SIG-M5 treated with dmso at 0.1 percent for 504 hours (cell line): ENCODE results near the gene PFKFB2.
"Not testable (repeated sequence)": the region's sequence is repeated elsewhere in the genome, so short reads cannot be mapped to it uniquely, and the experiment has no call there.

Source experiments
- DNase-seq: peaks from one replicate; lab custom pipeline; 2025; ENCODE audit not compliant: unreplicated experiment; lab: John Stamatoyannopoulos, UW

PFKFB2 gene

GRCh38 chr1:207036865-207037264 lies 16.2 kb upstream of the PFKFB2 start:
- no peak for DNase-seq

- no peak for DNase-seq
Observed at GRCh38 chr1:207039380-207040180, 13.5 kb upstream of the PFKFB2 start.

DNA sequence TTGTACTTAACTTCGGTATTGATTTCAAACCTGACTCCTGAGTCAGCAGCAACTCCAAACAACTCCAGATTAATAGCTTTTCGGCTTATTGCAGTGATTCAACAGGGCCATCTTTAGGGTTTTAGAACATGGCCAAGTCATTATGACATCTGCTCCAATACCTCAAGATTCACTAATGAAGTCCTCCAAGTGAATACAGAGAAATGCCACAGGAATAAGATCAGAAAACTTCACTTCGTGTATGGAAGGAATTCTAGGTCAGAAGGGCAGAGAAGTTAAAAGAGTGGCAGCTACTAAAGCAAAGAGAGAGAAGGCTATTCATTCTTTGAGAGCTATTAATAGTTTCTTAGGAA lies 12.9 kb upstream of the PFKFB2 start:
- no peak for DNase-seq

GRCh38 chr1:207041397-207041796 lies 11.7 kb upstream of the PFKFB2 start:
- not testable (repeated sequence) for DNase-seq

- no peak for DNase-seq
Observed at GRCh38 chr1:207045453-207045852, 7.6 kb upstream of the PFKFB2 start.

GRCh38 chr1:207047505-207047904 lies 5.6 kb upstream of the PFKFB2 start:
- no peak for DNase-seq

DNA sequence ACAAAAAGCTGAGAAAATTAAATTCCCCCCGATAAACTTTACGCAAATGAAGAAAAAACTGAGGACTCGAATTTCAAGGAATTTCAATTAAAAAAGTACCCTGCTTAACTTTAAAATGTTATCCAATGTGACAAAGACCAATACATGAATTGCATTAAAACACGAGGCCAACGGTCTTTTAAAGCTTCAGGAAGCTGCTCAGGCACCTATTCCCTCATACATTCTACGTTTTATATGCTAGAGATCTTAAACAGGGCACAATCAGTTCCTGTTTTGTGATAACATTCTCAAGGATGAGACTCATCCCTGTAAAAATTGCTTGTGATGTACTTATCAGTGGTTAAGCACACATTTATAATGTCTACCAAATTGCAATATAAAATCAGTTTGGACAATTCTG lies 5.0 kb upstream of the PFKFB2 start:
- DNase-seq, result no peak

DNA sequence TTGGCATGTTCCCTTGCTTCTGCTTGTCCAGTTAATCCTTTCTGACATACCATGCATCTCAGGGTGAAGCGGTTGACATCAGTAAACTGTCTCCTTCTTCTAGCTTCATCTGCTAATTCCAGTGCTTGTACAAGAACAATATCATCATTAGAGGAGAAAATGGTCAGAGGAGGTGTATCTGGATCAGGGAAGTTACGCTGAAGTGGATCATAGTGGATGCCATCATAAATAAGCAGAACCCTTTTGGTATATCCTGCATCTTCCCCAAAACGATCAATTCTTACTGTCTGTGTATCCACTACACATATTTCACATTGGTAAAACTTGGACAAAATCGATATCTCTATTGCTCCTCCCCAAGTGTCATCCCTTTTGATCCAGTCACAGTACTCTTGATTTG lies 4.0 kb upstream of the PFKFB2 start:
- no peak for DNase-seq

GRCh38 chr1:207049514-207049913 lies 3.6 kb upstream of the PFKFB2 start:
- no peak for DNase-seq

DNA sequence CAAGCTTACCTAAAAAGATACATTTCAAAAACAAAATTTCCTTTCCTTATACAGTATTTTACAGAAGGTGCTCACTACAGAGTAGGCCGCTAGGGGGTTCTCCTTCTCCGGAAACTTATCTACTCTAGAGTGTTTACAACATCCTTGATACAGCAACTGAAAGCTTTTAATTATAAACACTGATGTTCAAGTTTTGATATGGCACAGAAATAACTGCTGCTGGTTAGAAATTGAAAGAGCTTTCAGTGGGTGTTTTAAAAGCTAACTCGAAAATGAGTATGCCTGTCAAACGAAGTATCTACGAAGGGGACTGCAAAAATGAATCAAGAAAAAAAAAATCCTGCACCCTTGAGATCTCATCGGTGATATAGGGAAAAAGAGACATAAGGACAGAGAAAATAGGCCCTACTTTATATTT lies 3.1 kb upstream of the PFKFB2 start:
- peak; percentile 79 for DNase-seq

DNA sequence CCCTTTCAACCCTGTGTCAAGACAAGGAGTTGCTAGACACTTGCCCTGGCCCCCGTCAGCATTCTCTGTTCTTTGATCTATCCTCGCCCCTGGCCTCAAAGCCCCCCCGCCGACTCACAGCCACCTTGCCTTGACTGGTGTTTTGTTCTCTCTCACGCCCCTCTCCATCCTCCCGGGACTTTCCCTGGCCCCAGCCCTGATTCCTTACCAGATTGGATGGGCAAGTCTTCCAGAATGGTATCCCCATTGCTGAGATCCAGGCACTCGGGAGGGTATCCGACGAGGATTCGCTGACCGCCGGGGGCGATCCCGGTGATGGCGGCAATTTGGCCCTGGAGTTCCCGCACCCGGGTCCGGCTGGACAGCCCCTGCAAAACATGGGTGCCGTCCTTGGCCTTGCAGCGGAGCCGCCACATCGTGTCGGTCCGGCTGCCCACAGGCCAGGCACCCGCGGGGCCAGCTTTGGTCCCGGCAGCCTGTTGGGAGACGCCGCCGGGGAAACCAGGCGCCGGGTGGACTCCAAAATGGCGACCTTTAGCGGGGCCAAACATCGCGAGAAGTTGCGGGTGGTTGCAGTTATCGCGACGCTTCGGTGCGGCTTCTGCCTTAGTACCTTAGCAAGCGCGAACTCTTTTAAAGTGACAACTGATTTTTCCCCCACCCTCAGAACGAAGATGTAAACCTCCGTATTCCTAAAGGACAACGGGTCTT lies 2.4 kb upstream of the PFKFB2 start:
- DNase-seq, result peak; percentile 17

- DNase-seq, result no peak
Observed at GRCh38 chr1:207051191-207051943, 1.7 kb upstream of the PFKFB2 start, which contains the start of gene YOD1. Gene YOD1, minus strand, starts transcription at chr1:207051208. Its CDS starts 178 bp downstream, at chr1:207051030.

DNA sequence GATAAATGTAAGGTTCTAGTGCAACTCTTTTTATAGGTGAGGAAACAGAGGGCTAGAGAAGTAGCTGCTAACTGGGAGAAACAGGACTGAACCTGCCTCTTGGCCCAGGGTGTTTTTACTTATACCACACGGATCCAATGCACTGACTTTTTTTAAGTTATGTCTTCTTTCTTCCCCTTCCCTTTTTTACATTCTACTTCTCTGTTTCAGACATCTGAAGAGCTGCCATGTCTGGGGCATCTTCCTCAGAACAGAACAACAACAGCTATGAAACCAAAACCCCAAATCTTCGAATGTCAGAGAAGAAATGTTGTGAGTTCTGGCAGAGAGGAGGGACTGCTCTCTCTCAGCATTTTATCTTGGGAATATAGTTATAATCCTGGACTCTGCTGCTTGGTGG lies 1.4 kb downstream of the PFKFB2 start:
- peak; percentile 67 for DNase-seq

- DNase-seq, result no peak
Observed at GRCh38 chr1:207055386-207056001, 2.4 kb downstream of the PFKFB2 start.

DNA sequence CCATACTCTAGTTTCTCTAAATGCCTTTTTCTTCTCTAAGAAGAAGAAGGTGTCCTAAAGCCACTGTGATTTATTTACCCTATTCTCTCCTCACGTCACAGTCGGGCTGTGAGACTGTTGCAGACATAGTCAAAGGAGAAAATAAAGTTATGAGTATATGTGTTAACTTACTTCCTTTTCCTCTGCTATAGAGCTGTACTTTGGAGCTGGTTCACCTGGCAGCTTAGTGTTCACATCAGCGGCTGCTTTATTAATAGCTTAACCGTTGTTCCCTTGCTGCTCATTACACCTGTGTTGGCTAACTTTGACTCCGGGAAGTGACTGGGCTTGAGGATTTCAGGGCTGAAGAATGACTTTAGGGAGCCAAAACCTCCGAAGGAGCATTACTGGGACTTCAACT lies 3.6 kb downstream of the PFKFB2 start:
- DNase-seq, result no peak

GRCh38 chr1:207058252-207058651 lies 5.2 kb downstream of the PFKFB2 start:
- no peak for DNase-seq

DNA sequence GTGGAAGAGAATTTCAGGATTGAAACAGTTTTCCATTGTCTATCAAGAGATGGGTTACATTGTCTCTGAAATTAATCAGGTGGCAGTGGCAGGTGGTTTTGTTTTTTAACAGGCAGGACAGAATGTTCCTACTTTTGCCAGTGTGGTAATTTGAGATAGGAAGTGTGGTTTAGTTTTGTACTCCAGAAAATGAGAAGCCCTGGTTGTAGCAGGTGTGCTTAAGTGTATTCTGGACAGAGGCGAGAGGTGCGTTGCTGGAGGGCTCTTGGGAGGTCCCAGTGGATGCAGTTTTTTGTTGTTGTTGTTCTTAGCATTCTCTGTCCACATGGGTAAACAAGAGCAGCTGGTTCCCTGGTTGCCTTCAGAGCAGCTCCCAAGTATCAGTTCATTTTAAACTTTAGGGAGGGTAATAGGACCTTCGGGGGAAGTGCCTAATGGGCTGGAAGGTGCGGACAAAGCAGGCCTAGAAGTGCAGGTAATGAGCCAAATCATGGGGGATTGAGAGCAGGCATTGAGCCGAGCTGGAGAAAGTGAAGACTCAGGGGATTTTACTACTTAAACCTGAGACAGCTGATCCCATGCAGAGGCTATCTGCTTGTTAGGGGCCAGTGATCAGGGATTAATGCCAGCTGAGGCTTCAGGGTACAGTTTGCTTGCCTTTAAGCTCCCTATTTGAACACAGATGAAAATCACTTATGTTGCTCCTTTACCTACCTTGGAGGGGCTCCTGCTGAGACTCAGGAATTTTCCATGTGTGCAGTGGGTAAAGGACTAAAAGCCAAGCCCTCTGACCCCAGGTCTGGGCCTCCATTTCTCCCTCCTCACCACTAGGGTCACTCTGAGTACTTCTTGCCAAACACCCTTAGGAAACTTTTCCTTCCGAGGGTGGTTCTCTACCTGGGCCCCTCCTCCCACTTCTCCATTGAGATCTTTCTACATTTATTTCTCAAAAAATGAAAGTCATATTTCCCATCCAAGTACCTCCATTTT lies 6.1 kb downstream of the PFKFB2 start:
- DNase-seq, result no peak

GRCh38 chr1:207059881-207060280 lies 6.8 kb downstream of the PFKFB2 start:
- no peak for DNase-seq

DNA sequence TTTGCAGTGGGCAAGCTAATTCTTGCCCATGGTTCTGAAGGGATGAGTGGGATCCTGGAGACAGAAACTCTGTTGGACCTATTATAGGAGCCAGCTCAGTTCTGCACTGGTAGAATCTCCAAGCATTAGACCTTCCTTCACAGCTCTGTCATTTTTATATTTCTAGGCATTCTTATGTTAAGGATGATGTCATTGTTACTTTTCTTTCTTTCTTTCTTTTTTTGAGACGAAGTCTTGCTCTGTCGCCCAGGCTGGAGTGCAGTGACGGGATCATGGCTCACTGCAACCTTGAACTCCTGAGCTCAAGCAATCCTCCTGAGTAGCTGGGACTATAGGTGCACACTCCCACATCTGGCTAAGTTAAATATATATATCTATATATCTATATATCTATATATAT lies 7.5 kb downstream of the PFKFB2 start:
- no peak for DNase-seq

DNA sequence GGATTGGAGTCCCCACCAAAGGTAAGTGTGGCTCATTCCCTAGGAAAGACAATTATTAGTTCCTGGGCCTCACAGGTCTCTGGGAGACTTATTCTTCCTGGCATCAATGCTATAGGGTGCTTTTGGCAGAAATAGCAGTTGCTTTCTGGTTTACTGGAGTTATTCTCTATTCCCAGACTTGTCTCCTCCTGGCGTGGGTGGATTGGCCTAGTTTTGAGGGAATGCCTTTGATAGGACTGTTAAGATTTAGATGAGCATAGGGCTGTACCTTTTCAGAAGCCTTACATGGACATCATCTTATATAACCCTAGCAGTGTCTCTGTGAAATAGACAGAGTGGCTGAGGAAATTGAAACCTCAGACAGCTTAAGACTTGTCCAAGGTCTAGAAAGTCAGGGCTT lies 9.0 kb downstream of the PFKFB2 start:
- no peak for DNase-seq
